MM.1S (cell line): ENCODE results near the gene ARHGEF25.

Experiments
- DNase-seq: peaks from one replicate; pipeline ENCODE4 v3.0.0-alpha.2; 2015
- H2AFZ ChIP-seq: fragments of 300-600 bp; sonication (generic); 2 replicates; pipeline ENCODE4 v1.6.0; 2016; ENCODE audit warnings: antibody characterized with exemption, low read length
- H3F3A ChIP-seq: fragments of 300-600 bp; sonication (generic); 2 replicates; pipeline ENCODE4 v1.6.1; 2016; ENCODE audit warnings: mild to moderate bottlenecking, antibody characterized with exemption, low read length, moderate library complexity, mixed read lengths; ENCODE audit not compliant: insufficient read depth
- H3K27ac ChIP-seq: fragments of 300-600 bp; sonication (generic); 2 replicates; pipeline ENCODE4 v1.5.1; 2016; ENCODE audit warnings: mild to moderate bottlenecking, low read length
- H3K27me3 ChIP-seq: fragments of 300-600 bp; sonication (generic); replicated peaks from 2 replicates; pipeline ENCODE4 v1.6.0; 2016; ENCODE audit warnings: low read length; ENCODE audit not compliant: insufficient read depth
- H3K36me3 ChIP-seq: fragments of 300-600 bp; sonication (generic); replicated peaks from 2 replicates; pipeline ENCODE4 v1.6.1; 2016; ENCODE audit warnings: mild to moderate bottlenecking, low read length, mixed read lengths; ENCODE audit not compliant: insufficient read depth
- H3K4me1 ChIP-seq: fragments of 300-600 bp; sonication (generic); 2 replicates; pipeline ENCODE4 v1.6.1; 2016; ENCODE audit warnings: low read length, mixed read lengths
- H3K4me2 ChIP-seq: fragments of 300-600 bp; sonication (generic); 2 replicates; pipeline ENCODE4 v1.6.0; 2016; ENCODE audit warnings: low read depth, low read length
- H3K4me3 ChIP-seq: fragments of 300-600 bp; sonication (generic); 2 replicates; pipeline ENCODE4 v1.5.1; 2016; ENCODE audit warnings: low read length, mixed read lengths
- H3K79me2 ChIP-seq: fragments of 300-600 bp; sonication (generic); 2 replicates; pipeline ENCODE4 v1.6.1; 2016; ENCODE audit warnings: mixed run types, low read length, mixed read lengths
- H3K9ac ChIP-seq: fragments of 300-600 bp; sonication (generic); 2 replicates; pipeline ENCODE4 v1.6.1; 2016; ENCODE audit warnings: low read length, mixed read lengths
- H3K9me2 ChIP-seq: fragments of 300-600 bp; sonication (generic); replicated peaks from 2 replicates; pipeline ENCODE4 v1.6.1; 2016; ENCODE audit warnings: mild to moderate bottlenecking, low read length, mixed read lengths; ENCODE audit not compliant: insufficient read depth
- H3K9me3 ChIP-seq: fragments of 300-600 bp; sonication (generic); replicated peaks from 2 replicates; pipeline ENCODE4 v1.6.1; 2016; ENCODE audit warnings: mild to moderate bottlenecking, low read length, mixed read lengths; ENCODE audit not compliant: insufficient read depth
- H4K20me1 ChIP-seq: fragments of 300-600 bp; sonication (generic); 2 replicates; pipeline ENCODE4 v1.6.1; 2016; ENCODE audit warnings: mild to moderate bottlenecking, low read length, moderate library complexity, mixed read lengths; ENCODE audit not compliant: insufficient read depth
- EZH2 ChIP-seq: fragments of 300-600 bp; sonication (generic); optimal IDR thresholded peaks from 2 replicates; pipeline ENCODE3; 2017; ENCODE audit warnings: low read depth, mild to moderate bottlenecking, antibody characterized with exemption, low read length, mixed read lengths
- EZH2phosphoT487 ChIP-seq: fragments of 300-600 bp; sonication (generic); IDR thresholded peaks from 2 replicates; pipeline ENCODE4 v1.6.1; 2018; ENCODE audit warnings: antibody characterized with exemption, low read length
- TF ChIP-seq, protein P1 (sequence below): fragments of 300-600 bp; sonication (generic); IDR thresholded peaks from 2 replicates; pipeline ENCODE4 v1.5.1; 2016; ENCODE audit warnings: antibody characterized with exemption, low read length, mixed read lengths

ARHGEF25 gene

DNA sequence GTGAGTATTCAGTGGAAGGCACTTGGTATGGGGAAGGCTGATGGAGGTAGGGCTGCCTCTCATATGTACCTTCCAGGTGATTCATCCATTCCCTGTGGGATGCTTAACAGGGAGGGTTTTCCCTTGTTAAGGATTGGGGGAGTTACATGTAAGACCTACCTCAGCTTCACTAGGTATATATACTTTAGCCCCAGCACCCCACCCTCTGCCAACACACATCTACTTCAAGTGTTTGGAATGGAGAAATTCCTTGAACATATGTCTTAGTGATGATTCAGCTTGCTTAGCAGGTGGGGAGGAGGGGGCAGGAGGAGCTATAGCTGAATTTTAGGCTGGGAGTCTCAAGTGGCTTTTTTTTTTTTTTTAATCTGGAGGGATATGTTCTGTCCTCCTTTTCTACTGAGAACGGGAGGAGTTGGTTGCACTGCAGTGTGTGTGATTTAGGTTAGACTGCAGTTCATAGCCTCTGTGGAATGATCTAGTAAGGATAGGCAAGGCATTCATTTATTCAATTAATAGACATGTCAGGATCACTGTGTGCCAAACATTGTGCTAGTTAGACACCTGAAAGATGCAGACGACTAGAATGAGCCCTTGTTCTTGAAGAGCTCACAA lies 18.6 kb upstream of the ARHGEF25 start:
- Histone ChIP-seq H3F3A (0 out of 2 replicates have a peak, but pooled peaks cover 3% of the 10 kb centered on the region), H2AFZ (no peak overlapping the region), H3K79me2 (peaks cover 23% of the 10 kb centered on the region), H3K36me3 (no peaks in the 10 kb centered on the region), H3K27me3 (peaks cover 9% of the 10 kb centered on the region; the same call in 1 of the 2 replicates), H3K9me2 (no peaks in the 10 kb centered on the region), H3K9me3 (no peaks in the 10 kb centered on the region), H3K27ac (no peak overlapping the region), H3K4me3 (no peak overlapping the region), H3K9ac (no peak overlapping the region), H3K4me2 (peak overlapping the region; percentile 99; the same call in 1 of the 2 replicates), H4K20me1 (no peaks in the 10 kb centered on the region), H3K4me1 (peaks cover 14% of the 10 kb centered on the region; the same call in 1 of the 2 replicates)
- TF ChIP-seq, protein P1, sequence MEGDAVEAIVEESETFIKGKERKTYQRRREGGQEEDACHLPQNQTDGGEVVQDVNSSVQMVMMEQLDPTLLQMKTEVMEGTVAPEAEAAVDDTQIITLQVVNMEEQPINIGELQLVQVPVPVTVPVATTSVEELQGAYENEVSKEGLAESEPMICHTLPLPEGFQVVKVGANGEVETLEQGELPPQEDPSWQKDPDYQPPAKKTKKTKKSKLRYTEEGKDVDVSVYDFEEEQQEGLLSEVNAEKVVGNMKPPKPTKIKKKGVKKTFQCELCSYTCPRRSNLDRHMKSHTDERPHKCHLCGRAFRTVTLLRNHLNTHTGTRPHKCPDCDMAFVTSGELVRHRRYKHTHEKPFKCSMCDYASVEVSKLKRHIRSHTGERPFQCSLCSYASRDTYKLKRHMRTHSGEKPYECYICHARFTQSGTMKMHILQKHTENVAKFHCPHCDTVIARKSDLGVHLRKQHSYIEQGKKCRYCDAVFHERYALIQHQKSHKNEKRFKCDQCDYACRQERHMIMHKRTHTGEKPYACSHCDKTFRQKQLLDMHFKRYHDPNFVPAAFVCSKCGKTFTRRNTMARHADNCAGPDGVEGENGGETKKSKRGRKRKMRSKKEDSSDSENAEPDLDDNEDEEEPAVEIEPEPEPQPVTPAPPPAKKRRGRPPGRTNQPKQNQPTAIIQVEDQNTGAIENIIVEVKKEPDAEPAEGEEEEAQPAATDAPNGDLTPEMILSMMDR, result no peak
- TF ChIP-seq EZH2 (no peak), EZH2phosphoT487 (no peak)
- no peak for DNase-seq

GRCh38 chr12:57593187-57593586 lies 18.0 kb upstream of the ARHGEF25 start:
- Histone ChIP-seq H3K9ac (no peak overlapping the region), H3K4me1 (peaks cover 14% of the 10 kb centered on the region; the same call in 1 of the 2 replicates), H3K27ac (no peak overlapping the region), H3F3A (0 out of 2 replicates have a peak, but pooled peaks cover 3% of the 10 kb centered on the region), H3K9me2 (no peaks in the 10 kb centered on the region), H3K79me2 (peaks cover 23% of the 10 kb centered on the region), H3K36me3 (no peaks in the 10 kb centered on the region), H3K4me3 (no peak overlapping the region), H3K9me3 (no peaks in the 10 kb centered on the region), H3K4me2 (no peak overlapping the region), H2AFZ (no peak overlapping the region), H4K20me1 (no peaks in the 10 kb centered on the region), H3K27me3 (peaks cover 4% of the 10 kb centered on the region; the same call in 1 of the 2 replicates)
- TF ChIP-seq EZH2phosphoT487, result no peak
- TF ChIP-seq, protein P1, result no peak
- TF ChIP-seq EZH2, result no peak
- DNase-seq, result no peak

DNA sequence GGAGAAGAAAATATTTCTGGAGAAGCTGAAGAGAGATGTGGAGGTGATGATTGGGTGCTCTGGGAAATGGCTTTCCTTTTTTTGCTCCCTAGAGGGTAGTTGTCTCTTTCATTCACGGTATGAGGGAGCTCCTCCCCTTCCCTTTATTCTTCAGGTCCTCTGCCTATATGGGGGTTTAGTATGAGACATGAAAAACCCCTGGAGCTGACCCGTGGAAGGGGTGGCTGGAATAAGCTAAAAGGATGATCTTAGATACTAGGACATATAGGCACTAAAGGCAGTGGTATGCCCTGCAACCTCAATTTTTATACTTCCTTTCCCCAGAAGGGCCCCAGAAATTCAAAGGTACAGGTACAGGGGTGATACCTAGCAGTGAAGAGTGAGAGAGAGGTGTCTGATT lies 10.8 kb upstream of the ARHGEF25 start:
- Histone ChIP-seq H3K27me3 (no peaks in the 10 kb centered on the region), H3K36me3 (no peaks in the 10 kb centered on the region), H4K20me1 (no peaks in the 10 kb centered on the region), H2AFZ (no peak overlapping the region), H3F3A (no peaks in the 10 kb centered on the region), H3K9me3 (no peaks in the 10 kb centered on the region), H3K4me2 (no peak overlapping the region), H3K27ac (no peak overlapping the region), H3K4me1 (peaks cover 6% of the 10 kb centered on the region; the same call in 1 of the 2 replicates), H3K9me2 (no peaks in the 10 kb centered on the region), H3K4me3 (no peak overlapping the region), H3K79me2 (no peaks in the 10 kb centered on the region), H3K9ac (no peak overlapping the region)
- TF ChIP-seq EZH2 (no peak), EZH2phosphoT487 (no peak)
- TF ChIP-seq, protein P1, result no peak
- DNase-seq, result no peak
